Gastrocnemius medialis (tissue), 4 donors: ENCODE results near the gene MAGED2. TPM values are rescaled to one million over a fixed set of nuclear protein-coding genes. Genes with fewer than 3 reads are reported as not detected.

Source experiments
- ATAC-seq, 2 donors: fragments of 150-250 bp; one replicate each; pipeline ENCODE4 v1.9.1; 2016
- DNase-seq, 2 donors: peaks; one replicate each; pipeline ENCODE4 v3.0.0-alpha.2; 2019
- H3K27ac ChIP-seq, 4 donors: fragments of 200-600 bp; sonication (generic); 1 replicate in 1 of 4; 2 replicates in 3 of 4; pipeline ENCODE4 v1.5.1; 2016 to 2018; ENCODE audit warnings: mild to moderate bottlenecking in 2 of 4, moderate library complexity in 1 of 4
- H3K27me3 ChIP-seq, 3 donors: fragments of 200-600 bp; sonication (generic) in 2 of 3; 1 replicate in 1 of 3; 2 replicates in 2 of 3; pipeline versions ENCODE4 v1.5.1 to v1.6.0; 2016 to 2019; ENCODE audit warnings: mild to moderate bottlenecking in 1 of 3, moderate library complexity in 1 of 3
- H3K36me3 ChIP-seq, 2 donors: fragments of 200-600 bp; sonication (generic) in 1 of 2; one replicate each; pipeline ENCODE4 v1.5.1; 2017 to 2018
- H3K4me1 ChIP-seq, 2 donors: fragments of 200-600 bp; sonication (generic) in 1 of 2; one replicate each; pipeline ENCODE4 v1.5.1; 2016 to 2017; ENCODE audit warnings: mild to moderate bottlenecking in 2 of 2
- H3K4me3 ChIP-seq, 4 donors: fragments of 200-600 bp; sonication (generic) in 3 of 4; 1 replicate in 1 of 4; 2 replicates in 3 of 4; pipeline ENCODE4 v1.5.1; 2016 to 2019; ENCODE audit warnings: mild to moderate bottlenecking in 2 of 4
- H3K9me3 ChIP-seq, 3 donors: fragments of 200-600 bp; sonication (generic) in 2 of 3; 1 replicate in 1 of 3; 2 replicates in 2 of 3; pipeline ENCODE4 v1.5.1; 2016 to 2019
- CTCF ChIP-seq, 5 experiments: fragments of 450-650 bp in 3 of 5; fragments of 200-600 bp in 2 of 5; sonication (generic) in 2 of 5; IDR thresholded peaks in 4 of 5; conservative IDR thresholded peaks in 1 of 5; 1 replicate in 4 of 5; 2 replicates in 1 of 5; pipeline ENCODE4 v1.5.1; 2016 to 2019; ENCODE audit warnings: antibody characterized with exemption in 5 of 5, mild to moderate bottlenecking in 3 of 5, moderate library complexity in 3 of 5
- POLR2A ChIP-seq, 2 donors: fragments of 450-650 bp; IDR thresholded peaks; one replicate each; pipeline ENCODE4 v1.6.1; 2017; ENCODE audit warnings: antibody characterized with exemption in 2 of 2, mild to moderate bottlenecking in 2 of 2, moderate library complexity in 2 of 2
- in situ Hi-C, 4 donors: fragments of 200-750 bp; cut with MboI; loops; one replicate each; pipeline versions ENCODE4 v1.15.0 to v1.8.0; 2017; ENCODE audit warnings: low sequenced_read_pairs in 4 of 4
- intact Hi-C: fragments of 100-400 bp; cut with DNase I; formaldehyde crosslinking; loops from one replicate; pipeline ENCODE4 v1.15.1; 2023; ENCODE audit warnings: low total_unique reads
- total RNA-seq, 4 donors: library from RNA; depleted of rRNA; stranded (reverse); fragments of >200 nt; gene quantifications; one replicate each; pipeline versions ENCODE4 v1.1.0 to v1.2.3, GENCODE V29; 2016

Gene MAGED2
- total RNA-seq, 4 donors from 2014 or later, result 36.6 to 78.3 (median 55.6) TPM

- in situ Hi-C loops, result loop anchor here in 2 of 4 donors (10.0 kb wide), 1 partner anchor 163 kb away; no protein-coding TSS in a partner anchor
- Histone ChIP-seq H3K27me3 (no peaks in the 10 kb centered on the region), H3K27ac (peak overlapping the region; percentile 87 to 90 (median 89)), H3K4me3 (peak overlapping the region; percentile 71 to 94 (median 81)), H3K36me3 (peaks cover 0 to 33% of the 10 kb centered on the region in 2 donors), H3K9me3 (no peaks in the 10 kb centered on the region), H3K4me1 (peaks cover 0 to 6% of the 10 kb centered on the region in 2 donors)
- DNase-seq (peak; percentile 41 to 54), ATAC-seq (peak; percentile 67 to 68)
- TF ChIP-seq POLR2A (IDR thresholded peaks at IDR 0.05) (no peak), CTCF (IDR thresholded peaks at IDR 0.05 in 4 of 5, conservative IDR thresholded peaks at IDR 0.05 in 1 of 5) (no peak)
- intact Hi-C loops, result loop anchor here (1.0 to 2.0 kb wide), 2 partner anchors 169 to 625 kb away; partner anchors contain the start of gene FAM120C
Observed at GRCh38 chrX:54808109-54808604, 612 bp downstream of the MAGED2 start.

- ATAC-seq (peak; percentile 91 to 95), DNase-seq (peak; percentile 86 to 91)
- H3K27ac ChIP-seq, result peak overlapping the region; percentile 87 to 90 (median 89)
- H3K4me3 ChIP-seq, result peak overlapping the region; percentile 71 to 94 (median 81)
- no peaks in the 10 kb centered on the region for H3K9me3 ChIP-seq
- TF ChIP-seq CTCF (IDR thresholded peaks at IDR 0.05 in 4 of 5, conservative IDR thresholded peaks at IDR 0.05 in 1 of 5), result no peak
- no peak for TF ChIP-seq POLR2A (IDR thresholded peaks at IDR 0.05)
- H3K27me3 ChIP-seq, result no peaks in the 10 kb centered on the region
- H3K36me3 ChIP-seq, result peaks cover 0 to 37% of the 10 kb centered on the region in 2 donors
- peaks cover 0 to 6% of the 10 kb centered on the region in 2 donors for H3K4me1 ChIP-seq
- intact Hi-C loops (loop anchor here (1.0 to 2.0 kb wide), 2 partner anchors 170 to 626 kb away; partner anchors contain the start of gene FAM120C), in situ Hi-C loops (loop anchor here in 2 of 4 donors (10.0 kb wide), 1 partner anchor 164 kb away; no protein-coding TSS in a partner anchor)
Observed at GRCh38 chrX:54808605-54809483, 1.3 kb downstream of the MAGED2 start.

- in situ Hi-C loops, result no loop called here
- H3K4me1 ChIP-seq, result peaks cover 0 to 6% of the 10 kb centered on the region in 2 donors
Observed at GRCh38 chrX:54810532-54810931, 3.0 kb downstream of the MAGED2 start.

GRCh38 chrX:54811301-54811885 is 3.8 kb downstream of the MAGED2 start:
- intact Hi-C loops (no loop called here), in situ Hi-C loops (no loop called here)
- DNase-seq (no peak), ATAC-seq (no peak)
- Histone ChIP-seq H3K27ac (no peak overlapping the region), H3K4me3 (no peak overlapping the region), H3K4me1 (peaks cover 0 to 6% of the 10 kb centered on the region in 2 donors), H3K27me3 (no peaks in the 10 kb centered on the region), H3K9me3 (no peaks in the 10 kb centered on the region), H3K36me3 (peaks cover 0 to 63% of the 10 kb centered on the region in 2 donors)
- no peak for TF ChIP-seq CTCF (IDR thresholded peaks at IDR 0.05 in 4 of 5, conservative IDR thresholded peaks at IDR 0.05 in 1 of 5)
- TF ChIP-seq POLR2A (IDR thresholded peaks at IDR 0.05), result no peak

More at GRCh38 chrX:54810532-54810931, 3.0 kb downstream of the MAGED2 start:
- H3K27me3 ChIP-seq, result no peaks in the 10 kb centered on the region
- H3K27ac ChIP-seq, result no peak overlapping the region
- ATAC-seq (no peak), DNase-seq (no peak)
- no peaks in the 10 kb centered on the region for H3K9me3 ChIP-seq
- peaks cover 0 to 54% of the 10 kb centered on the region in 2 donors for H3K36me3 ChIP-seq
- no peak for TF ChIP-seq POLR2A (IDR thresholded peaks at IDR 0.05)
- no peak for TF ChIP-seq CTCF (IDR thresholded peaks at IDR 0.05 in 4 of 5, conservative IDR thresholded peaks at IDR 0.05 in 1 of 5)
- H3K4me3 ChIP-seq, result no peak overlapping the region
- intact Hi-C loops, result no loop called here
